CD4-positive, alpha-beta T cell treated with Interleukin-6 at 100 ng/mL for 8 hours (primary cell): ENCODE data around the gene NUMA1.

ENCODE experiments used
- DNase-seq: peaks from one replicate; pipeline ENCODE4 v3.0.0-alpha.2; 2020; ENCODE audit warnings: mixed read lengths, low spot score

NUMA1 gene

DNA sequence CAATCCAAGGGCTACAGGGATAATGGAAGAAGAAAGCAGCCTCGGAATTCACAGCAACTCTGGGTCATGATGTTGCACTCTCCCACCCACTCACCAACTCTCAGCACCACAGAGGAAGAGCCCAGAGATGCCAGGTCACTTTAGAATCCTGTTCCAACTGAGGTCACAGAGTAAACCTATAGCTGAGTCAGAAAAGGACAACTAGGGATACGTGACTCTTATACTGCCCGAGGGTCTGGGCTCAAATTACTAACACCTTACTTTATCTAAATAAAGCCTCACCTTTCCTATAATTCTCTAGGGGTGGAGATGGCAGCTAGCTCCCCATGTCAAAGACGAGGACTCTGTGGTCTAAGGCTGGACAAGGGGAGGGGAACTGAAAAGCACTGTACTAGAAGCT lies 57.0 kb downstream of the NUMA1 start:
- no peak for DNase-seq

DNA sequence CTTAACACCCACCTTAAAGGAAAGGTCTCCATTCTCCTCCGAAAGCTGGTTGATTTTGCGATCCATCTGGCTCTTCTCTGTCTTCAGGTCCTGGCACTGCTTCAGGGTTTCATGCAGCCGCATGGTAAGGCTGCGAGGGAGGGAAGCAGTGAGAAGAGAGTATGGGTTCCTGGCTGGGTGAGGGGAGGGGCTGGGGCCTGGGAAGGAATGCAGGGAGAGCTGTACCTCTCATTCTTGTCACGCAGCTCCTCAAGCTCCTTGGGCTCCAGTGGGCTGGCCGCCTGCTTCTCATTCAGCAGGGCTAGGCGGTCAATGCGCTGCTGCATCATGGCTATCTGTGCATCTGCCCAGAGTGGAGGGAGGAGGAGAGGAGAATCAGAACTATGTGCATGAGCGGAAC lies 62.2 kb downstream of the NUMA1 start:
- DNase-seq: no peak

GRCh38 chr11:72015511-72016061 lies 64.8 kb downstream of the NUMA1 start:
- no peak for DNase-seq

DNA sequence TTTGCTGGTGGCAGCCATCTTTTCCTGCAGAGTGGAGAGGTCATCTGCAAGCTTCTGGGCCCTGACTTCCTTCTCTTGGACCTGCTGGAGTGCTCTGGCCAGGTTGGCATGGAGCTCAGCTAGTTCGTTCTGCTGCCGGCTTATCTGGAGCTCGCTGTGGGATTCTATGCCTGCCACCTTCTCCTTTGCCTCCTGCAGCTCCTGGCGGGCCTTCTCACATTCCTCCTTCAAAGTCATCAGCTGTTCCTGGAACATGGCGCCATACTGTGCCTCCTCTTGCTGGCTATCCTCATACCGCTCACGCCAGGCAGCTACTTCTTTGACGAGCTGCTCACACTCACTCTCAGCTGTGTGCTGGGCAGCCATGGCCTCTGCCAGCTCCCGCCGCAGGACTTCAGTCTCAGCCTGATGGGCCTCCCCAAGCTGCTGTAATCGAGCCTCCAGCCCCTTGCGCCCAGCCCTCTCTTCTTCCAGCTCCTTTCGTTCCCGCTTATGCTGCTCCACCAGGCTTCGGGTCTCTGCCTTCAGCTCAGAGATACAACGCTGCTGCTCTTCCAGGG lies 65.5 kb downstream of the NUMA1 start:
- DNase-seq: no peak

DNA sequence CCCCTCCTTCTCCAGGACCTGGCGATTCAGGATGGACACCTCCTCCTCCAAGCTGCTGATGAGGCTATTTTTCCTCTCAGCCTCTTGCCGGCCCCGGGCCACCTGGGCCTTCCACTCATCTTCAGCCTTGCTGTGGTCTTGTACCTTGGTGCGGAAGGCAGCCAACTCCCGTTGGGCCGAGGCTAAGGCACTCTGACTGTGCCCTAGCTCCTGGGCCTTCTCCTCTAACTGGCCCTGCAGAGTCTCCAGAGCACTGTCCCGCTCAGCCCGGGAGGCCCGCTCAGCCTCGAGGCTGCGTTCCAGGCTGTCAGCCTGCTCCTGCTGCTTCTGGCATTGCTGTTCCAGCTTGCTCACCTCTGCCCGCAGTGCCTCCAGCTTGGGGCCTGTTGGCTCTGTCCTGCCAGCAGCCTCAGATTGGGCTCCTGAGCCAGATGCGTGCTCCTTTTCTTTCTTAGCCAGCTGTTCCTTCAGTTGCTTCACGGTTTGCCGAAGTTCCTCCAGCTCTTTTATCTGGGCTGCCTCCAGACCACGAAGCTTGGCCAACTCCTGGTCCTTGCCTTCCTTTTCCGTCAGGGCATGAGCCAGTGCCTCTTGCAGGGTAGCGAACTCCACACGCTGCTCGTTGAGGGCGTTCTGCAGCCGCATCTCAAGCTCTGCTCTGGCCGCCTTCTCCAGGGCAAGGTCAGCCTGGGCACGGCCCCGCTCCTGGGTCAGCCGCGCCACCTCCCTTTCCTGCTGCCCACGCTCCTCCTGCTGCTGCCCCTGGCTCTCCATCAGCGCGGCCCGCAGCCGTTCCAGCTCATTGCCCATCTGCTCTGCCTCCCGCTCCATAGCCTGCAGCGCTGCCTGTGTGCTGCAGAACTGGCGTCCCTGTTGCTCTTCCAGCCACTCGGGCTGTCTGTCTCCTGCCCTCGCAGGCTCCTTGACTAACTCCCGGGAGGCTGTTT lies 66.3 kb downstream of the NUMA1 start:
- DNase-seq: no peak

GRCh38 chr11:72012897-72013721 lies 67.2 kb downstream of the NUMA1 start:
- DNase-seq: no peak

- DNase-seq: no peak
Measured at GRCh38 chr11:72012091-72012630, 68.2 kb downstream of the NUMA1 start.

DNA sequence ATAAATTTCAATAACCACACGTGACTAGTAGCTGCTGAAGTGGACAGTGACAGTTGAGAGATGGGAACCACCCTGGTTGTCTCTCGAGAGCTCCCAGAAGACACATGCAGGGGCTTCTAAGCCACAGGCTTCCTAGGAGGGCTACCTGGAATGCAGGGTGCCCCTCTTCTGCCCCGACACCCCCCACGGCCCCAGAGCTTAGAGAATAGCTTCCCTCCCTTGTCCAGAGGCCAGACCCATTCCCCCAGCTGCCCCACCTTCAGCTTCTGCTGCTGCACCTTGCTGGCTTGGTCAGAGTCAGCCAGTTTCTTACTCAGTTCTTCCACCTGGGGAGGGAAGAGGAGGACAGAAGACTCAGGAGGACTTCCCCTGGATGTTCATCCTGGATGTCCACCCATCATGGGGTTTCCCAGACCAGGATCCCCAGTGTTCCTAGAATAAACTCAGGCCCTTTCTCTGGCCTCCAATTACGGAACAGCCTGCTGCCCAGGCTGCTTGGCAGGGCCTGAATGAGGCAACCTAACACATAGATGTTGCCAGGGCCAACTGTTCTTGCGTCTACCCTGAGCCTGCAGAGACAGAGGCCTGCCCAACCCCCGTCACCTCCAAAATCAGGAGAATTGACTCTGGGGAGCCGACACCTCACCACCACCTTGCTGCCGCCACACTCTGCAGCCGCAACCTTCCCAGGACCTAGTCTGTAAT lies 69.7 kb downstream of the NUMA1 start:
- DNase-seq: no peak

DNA sequence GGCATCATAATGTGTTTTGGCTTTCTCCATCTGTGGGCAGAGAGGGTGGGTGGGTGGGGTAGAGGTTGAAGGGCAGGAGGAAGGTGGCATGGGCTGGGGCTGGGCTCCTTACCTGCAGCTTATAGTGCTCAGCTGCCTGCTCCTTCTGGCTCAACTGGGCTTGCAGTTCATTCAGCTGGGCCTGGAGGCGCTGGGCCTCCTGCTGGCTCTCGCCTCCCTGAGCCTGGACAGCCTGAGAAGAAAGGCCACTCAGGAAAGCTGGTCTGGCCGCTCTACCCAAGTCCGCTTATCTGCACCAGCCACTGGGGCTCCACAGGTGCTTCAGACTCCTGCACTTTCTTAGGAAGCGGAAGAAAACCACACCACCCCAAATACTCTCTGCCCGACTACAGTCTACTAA lies 71.2 kb downstream of the NUMA1 start:
- no peak for DNase-seq

DNA sequence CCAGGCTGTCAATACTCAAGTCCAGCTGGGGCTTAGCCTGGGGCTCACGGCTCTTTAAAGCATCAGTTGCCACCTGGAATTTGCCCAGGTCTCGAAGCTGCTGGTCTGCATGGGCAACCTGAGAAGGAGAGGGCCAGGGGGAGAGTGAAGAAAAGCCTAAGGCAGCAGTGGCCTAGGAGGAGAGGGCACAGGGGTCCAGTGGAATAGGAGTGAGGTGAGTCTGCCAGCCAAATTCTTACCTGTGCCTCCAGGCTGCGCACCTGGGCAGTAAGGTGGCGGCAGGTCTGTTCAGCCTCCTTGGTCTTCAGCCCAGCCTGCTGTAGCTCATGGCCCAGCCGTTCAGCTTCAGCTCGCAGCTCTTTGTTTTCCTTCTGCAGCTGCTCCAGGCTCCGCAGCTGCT lies 71.6 kb downstream of the NUMA1 start:
- no peak for DNase-seq

DNA sequence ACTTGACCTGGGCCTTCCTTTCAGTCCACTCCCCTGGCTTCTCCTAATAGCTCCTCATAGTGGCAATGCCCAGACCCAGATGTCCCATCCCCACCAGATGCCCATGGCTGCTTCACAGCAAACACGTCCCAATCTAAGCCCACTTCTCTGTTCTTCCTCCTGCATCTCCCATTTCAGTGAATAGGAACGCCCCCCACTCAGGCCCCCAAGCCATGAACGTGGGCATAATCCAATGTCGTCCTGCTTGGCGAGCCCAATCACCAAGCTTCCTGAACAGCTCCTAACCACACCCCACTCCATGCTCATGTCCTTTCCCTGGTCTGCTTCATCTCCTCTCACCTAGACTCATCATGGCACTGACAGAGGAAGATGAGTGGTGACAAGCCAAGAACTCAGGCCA lies 72.8 kb downstream of the NUMA1 start:
- no peak for DNase-seq

DNA sequence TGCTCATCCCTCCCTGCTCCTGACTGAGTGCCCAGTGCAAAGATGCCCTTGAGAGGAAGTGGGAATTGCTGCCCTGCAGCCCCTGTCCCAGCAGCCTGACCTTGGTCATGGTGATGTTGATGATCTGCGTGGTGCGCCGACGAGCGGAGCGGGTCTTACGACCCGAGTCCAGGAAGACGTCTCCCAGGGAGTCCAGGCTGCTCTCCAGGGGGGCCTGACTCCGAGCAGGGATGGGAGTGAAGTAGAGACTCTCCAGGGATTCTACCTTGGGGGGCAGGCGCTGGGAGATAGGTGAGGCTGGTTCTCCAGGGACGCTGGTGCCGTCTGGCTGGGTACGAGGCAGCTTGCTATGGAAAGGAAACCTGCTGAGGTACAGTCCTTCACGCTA lies 73.3 kb downstream of the NUMA1 start:
- no peak for DNase-seq

- no peak for DNase-seq
Measured at GRCh38 chr11:72006309-72007088, 73.8 kb downstream of the NUMA1 start.

GRCh38 chr11:72005347-72006260 lies 74.7 kb downstream of the NUMA1 start:
- no peak for DNase-seq

DNA sequence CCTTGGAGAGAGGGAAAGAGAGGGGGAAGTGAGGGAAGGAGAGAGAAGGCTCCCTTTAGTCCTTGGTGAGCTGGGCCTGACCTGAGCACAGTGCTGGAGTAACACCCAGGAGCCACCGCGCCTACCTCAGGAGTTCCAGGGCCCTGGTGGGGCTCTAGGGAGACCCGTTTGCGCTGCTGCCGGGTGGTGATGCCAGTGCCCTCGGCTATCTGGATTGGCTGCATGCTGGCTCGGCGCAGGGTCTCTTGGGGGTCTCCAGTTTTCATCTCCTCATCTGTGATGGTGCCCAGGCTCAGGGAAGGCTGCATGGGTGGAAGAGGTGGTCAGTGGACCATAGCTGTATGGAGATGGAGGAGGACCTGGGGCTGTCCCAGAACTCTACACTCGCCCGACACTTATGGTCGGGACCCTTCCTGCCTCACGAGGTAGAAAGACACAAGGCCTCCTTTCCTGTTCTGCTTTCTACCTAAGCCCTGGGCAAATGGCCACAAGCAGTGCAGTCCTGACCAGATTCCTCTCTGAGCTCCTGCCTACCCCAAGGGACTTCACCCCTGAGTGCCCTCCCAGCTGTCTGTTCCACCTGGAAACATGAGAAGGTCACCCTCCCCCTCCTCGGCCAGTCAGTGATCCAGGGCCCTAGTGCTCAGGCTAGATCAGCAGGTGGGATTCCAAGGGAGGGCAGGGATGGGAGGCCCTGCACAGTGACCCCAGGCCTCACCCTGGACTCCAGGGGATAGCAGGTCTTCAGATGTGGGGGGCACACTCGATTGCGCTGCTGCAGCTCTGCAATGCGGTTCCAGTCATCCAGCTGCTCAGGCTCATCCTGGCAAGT lies 75.6 kb downstream of the NUMA1 start:
- DNase-seq: no peak

DNA sequence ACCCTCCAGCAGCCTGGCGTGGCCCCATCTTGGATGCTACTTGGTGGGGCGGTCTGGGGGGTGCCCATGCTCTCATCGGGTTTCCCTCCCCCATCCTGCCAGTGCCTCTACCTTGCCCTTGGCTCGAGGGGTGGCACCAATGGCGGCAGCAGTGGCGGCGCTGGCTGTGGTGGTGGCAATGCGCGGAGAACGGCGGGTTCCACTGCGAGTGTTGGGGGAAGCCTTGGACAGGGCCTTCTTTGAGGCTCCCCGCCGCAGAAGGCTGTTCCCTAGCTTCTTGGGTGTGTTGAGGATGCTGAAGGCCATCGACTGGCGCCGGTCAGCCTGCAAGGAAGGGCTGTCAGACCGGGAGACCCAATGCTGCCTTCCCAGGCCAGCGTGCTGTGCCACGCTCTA lies 76.6 kb downstream of the NUMA1 start:
- DNase-seq: no peak

DNA sequence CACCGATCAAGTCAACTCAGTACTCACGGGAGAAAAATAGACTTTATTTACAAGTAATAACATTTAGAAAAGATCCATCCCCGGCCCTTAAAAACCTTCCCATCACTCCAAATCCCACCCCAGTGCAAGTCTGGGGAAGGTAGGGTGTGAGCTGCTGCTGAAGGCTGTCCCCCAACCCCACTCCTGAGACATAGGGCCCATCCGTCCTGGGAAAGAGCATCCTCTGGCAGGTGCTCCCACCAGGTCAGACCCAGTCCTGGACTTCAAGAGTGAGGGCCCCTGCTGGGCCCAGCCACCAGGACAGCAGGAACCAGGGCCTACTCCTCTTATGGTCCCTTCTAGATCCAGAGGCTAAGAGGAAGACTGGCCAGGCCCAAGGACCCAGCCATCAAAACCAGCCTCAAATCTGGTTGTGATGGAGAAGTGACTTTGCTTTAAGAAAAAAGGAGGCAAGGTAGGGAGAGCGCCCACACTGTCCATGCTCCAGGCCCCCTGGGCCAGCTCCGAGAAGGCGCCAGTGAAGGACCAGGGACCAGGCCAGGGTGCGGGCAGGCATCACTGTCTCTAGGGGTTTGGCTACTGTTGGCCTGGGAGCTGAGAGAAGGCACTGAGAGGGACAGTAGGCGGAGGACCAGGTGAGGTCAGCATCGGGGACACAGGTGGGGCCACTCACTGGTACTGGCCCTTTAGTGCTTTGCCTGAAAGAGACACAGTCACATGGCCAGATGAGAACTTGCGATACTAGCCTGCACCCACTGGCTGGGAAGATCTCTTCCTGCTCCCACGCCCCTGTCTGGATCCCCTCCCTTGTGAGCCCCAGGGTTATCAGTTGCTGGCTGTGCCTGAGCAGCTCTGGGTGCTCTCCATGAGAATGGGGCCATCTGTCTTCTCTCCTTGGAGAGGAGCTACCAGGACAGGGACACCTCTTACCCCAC lies 77.2 kb downstream of the NUMA1 start:
- no peak for DNase-seq
